ENCODE data around the gene TBC1D3G.
"Not testable (repeated sequence)": the region's sequence is repeated elsewhere in the genome, so short reads cannot be mapped to it uniquely, and the experiment has no call there.

TBC1D3G gene

DNA sequence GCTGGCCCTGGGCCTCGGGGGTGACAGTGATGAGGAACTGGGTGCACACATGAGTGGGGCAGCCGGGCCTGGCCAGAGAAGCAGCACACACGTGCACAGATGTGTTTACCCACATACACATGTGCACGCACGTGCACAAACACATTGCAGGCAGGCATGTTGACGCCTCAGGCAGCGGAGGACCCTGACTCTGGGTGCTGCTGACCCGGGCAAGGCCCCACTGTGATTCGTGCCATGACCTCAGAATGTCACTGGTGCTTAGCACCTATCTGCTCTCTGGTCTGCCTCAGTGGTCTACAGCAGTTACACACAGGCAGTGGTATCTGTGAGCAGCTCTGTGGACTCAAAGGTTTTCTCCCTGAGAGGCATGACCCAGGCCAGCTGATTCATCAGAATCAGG is at the start of gene TBC1D3G:
TBC1D3G (plus strand) TSS at position 301 of the 400 bp plus-strand sequence. CDS start 1,528 bp downstream, outside the sequence.
- DNase-seq (ENCODE audit: insufficient read length, low spot score); FAIRE-seq: not testable (repeated sequence)

DNA sequence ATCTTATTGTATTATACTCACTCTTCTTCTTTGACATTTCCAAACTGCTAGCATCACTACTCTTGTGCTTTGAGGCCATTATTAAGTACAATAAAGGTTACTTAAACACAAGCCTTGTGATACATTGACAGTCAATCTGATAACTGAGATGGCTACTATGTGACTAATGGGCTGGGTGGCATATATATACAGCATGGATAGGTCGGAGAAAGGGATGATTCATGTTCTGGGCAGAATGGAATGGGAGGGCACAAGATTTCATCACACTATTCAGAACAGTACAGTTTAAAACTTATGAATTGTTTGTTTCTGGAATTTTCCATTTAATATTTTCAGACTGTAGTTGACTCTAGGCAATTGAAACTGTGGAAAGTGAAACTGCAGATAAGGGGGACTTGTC is 40.4 kb upstream of the TBC1D3G start:
- not testable (repeated sequence) for DNase-seq (ENCODE audit: insufficient read length, low spot score); FAIRE-seq

DNA sequence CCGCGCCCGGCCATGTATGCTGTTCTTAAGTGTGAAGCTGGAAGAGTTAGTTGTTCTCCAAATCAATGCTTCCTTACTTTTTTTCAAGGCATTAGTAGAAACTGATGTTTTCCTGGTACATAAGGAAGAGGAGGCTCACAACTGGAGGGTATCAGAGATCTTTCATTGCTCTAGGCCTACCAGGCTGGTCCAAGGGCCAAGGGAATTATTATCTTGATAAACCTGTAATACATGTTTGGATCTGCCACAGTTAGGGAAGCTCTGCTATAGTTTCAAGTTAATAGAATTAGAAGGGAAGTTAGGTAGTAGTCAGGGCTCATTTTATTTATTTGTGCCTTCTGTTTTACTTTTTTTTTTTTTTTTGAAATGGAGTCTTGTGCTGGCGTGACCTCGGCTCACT is 39.5 kb upstream of the TBC1D3G start:
- FAIRE-seq: not testable (repeated sequence)

DNA sequence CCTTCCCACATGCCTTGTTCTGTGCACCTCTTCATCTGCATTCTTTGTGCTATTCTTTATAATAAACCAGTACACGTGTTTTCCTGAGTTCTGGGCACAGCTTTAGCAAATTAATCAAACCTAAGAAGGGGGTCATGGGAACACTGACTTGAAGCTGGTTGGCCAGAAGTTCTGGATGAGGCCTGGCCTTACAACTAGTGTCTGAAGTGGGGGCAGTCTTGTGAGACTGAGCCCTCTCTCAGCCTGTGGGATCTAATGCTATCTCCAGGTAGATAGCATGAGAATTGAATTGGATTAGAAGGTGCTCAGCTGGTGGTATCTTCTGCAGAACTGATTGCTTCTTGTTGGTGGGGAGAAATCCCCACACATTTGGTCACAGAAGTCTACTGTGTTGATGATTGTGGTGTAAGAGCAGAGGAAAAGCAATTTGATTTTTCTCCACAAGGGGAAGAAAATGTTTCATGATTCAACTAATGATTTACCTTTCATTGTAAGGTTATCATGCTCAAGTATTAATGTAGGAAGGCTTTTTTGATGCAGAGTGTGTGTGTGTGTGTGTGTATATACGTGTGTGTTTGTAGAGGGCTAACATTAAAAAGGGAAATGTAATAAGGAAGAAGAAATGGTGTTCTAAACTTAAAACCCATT is 33.6 kb upstream of the TBC1D3G start:
- FAIRE-seq: not testable (repeated sequence)

More for the DNA sequence above, 39.5 kb upstream of the TBC1D3G start:
- DNase-seq (ENCODE audit: insufficient read length, low spot score): not testable (repeated sequence)

DNA sequence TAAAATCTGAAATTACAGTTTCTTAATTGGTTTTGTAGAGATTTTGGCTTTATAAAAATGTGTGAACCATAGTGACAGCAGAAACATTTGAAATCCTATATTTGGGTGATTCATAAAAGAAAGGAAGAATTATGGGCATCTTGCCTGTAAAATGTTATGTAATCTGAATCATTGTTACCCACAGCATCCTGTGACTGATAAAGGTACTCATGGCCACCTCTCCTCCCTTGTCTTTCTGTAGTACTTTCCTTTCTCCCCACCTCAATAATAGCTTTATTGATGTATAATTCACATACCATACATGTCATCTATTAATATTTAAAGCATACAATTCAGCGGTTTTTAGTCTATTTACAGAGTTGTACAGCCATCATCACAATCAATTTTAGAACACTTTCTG is 28.5 kb upstream of the TBC1D3G start:
- FAIRE-seq; DNase-seq (ENCODE audit: insufficient read length, low spot score): not testable (repeated sequence)

More for the DNA sequence above, 33.6 kb upstream of the TBC1D3G start:
- DNase-seq (ENCODE audit: insufficient read length, low spot score): not testable (repeated sequence)

DNA sequence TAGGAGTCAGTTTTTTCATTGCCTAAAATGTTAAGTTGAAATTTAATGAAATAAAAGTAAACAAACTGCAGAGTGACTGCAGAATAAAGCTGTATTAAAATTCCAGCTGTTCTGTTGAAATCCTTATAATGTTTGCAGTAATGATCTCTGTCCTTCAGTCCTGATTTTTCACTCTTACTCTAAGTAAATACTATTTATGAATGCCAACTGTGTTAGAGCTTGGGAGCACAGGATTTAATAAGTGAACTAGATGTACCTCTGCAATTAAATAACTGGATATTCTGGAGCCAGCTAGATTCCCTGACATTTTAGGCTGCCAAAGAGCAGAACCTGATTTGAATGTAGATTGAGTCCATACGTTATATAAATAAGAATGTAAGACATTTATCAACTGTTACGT is 7.9 kb upstream of the TBC1D3G start:
- DNase-seq (ENCODE audit: insufficient read length, low spot score); FAIRE-seq: not testable (repeated sequence)

DNA sequence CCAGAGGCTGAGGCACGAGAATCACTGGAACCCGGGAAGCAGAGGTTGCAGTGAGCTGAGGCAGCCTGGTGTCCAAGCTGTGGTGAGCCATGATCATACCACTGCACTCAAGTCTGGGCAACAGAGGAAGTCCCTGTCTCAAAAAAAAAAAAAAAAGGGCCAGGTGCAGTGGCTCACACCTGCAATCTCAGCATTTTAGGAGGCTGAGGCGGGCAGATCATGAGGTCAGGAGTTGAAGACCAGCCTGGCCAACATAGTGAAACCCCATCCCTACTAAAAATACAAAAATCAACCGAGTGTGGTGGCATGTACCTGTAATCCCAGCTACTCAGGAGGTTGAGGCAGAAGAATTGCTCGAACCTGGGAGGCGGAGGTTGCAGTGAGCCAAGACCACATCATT is 38.8 kb downstream of the TBC1D3G start:
- DNase-seq (ENCODE audit: insufficient read length, low spot score); FAIRE-seq: not testable (repeated sequence)

DNA sequence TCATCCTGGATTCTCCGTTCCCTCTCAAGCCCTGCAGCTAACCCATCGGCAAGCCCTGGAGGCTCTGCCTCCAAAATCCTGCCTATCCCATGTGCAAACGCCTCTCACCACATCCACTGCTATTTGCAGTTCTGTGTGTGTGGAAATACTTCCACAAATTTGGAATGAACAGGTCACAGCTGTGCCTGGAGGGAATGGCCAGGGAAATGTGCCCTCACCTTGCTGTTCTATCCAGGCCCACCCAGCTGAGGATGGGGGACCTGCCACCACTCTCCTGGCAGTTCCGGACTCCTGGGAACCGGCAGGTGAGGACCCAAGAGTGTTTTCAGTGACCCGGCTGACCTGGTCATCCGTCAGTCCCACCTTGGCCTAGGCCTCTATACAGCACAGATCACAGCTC is 52.3 kb downstream of the TBC1D3G start:
- FAIRE-seq: not testable (repeated sequence)

More for the DNA sequence above, 52.3 kb downstream of the TBC1D3G start:
- DNase-seq (ENCODE audit: insufficient read length, low spot score): not testable (repeated sequence)

All from D721Med (cell line).